K562 (cell line): Measurements from ENCODE around the gene CLGN. TPM values are rescaled to one million over a fixed set of nuclear protein-coding genes. Genes with fewer than 3 reads are reported as not detected.

Source experiments
- CC2D1A ChIP-seq: fragments of 450-650 bp; IDR thresholded peaks from 2 replicates; pipeline ENCODE4 v1.6.1; 2017; ENCODE audit warnings: mild to moderate bottlenecking
- CREM ChIP-seq: IDR thresholded peaks from 2 replicates; pipeline ENCODE4 v1.6.1; 2014; ENCODE audit warnings: antibody characterized with exemption, low read depth
- CTBP1 ChIP-seq: fragments of 450-650 bp; IDR thresholded peaks from 2 replicates; pipeline ENCODE4 v1.6.1; 2016; ENCODE audit warnings: borderline replicate concordance
- FOXJ2 ChIP-seq: fragments of 200-800 bp; sonication (Bioruptor generic); IDR thresholded peaks from 2 replicates; pipeline ENCODE4 v1.6.1; 2016; ENCODE audit warnings: missing genetic modification characterization, missing compliant biosample characterization
- FOXK1 ChIP-seq: sonication (generic); formaldehyde crosslinking; IDR thresholded peaks from 2 replicates; pipeline ENCODE4 v1.8.0; 2022; ENCODE audit warnings: missing genetic modification reagents, mild to moderate bottlenecking, borderline replicate concordance
- GATAD2A ChIP-seq: fragments of 450-650 bp; IDR thresholded peaks from 2 replicates; pipeline ENCODE4 v1.6.1; 2017
- NCOA1 ChIP-seq: fragments of 450-650 bp; IDR thresholded peaks from 2 replicates; pipeline ENCODE4 v1.6.1; 2016; ENCODE audit warnings: low read depth
- NR3C1 ChIP-seq: sonication (generic); formaldehyde crosslinking; IDR thresholded peaks from 2 replicates; pipeline ENCODE4 v1.8.1; 2022; ENCODE audit warnings: missing genetic modification reagents
- NR4A1 ChIP-seq, 2 experiments: fragments of 250-450 bp in 1 of 2; fragments of 450-650 bp in 1 of 2; sonication (Bioruptor Pico) in 1 of 2; IDR thresholded peaks; 2 replicates each; pipeline versions ENCODE4 v1.4.0 to v1.6.1; 2016 to 2020; ENCODE audit warnings: mild to moderate bottlenecking in 2 of 2, missing compliant biosample characterization in 1 of 2, missing genetic modification characterization in 1 of 2, moderate library complexity in 1 of 2
- NRF1 ChIP-seq, 2 experiments: fragments of 450-650 bp; IDR thresholded peaks in 1 of 2; conservative IDR thresholded peaks in 1 of 2; 2 replicates each; pipeline ENCODE4 v1.6.1; 2014; ENCODE audit warnings: mild to moderate bottlenecking in 2 of 2
- POLR2AphosphoS5 ChIP-seq: IDR thresholded peaks from 2 replicates; pipeline ENCODE4 v1.6.1; 2011; ENCODE audit warnings: mild to moderate bottlenecking, low read depth, low read length, moderate library complexity; ENCODE audit not compliant: control insufficient read depth, insufficient read depth
- SP2 ChIP-seq: IDR thresholded peaks from 2 replicates; pipeline ENCODE4 v1.6.1; 2011; ENCODE audit warnings: mild to moderate bottlenecking, low read depth, low read length, moderate library complexity; ENCODE audit not compliant: poor library complexity, severe bottlenecking; ENCODE audit errors: extremely low read depth
- TCF7L2 ChIP-seq: fragments of 150-350 bp; IDR thresholded peaks from 2 replicates; pipeline ENCODE4 v1.6.1; 2016; ENCODE audit warnings: low read depth, mild to moderate bottlenecking, low read length, moderate library complexity
- ZKSCAN3 ChIP-seq: fragments of 250-450 bp; sonication (Bioruptor Pico); IDR thresholded peaks from 2 replicates; pipeline ENCODE4 v1.4.0; 2020
- ZNF253 ChIP-seq: fragments of 250-450 bp; sonication (Bioruptor Pico); conservative IDR thresholded peaks from 2 replicates; pipeline ENCODE4 v1.6.1; 2021; ENCODE audit warnings: mild to moderate bottlenecking
- ZNF311 ChIP-seq: fragments of 250-450 bp; sonication (Bioruptor Pico); IDR thresholded peaks from 2 replicates; pipeline ENCODE4 v1.4.0; 2020; ENCODE audit warnings: mild to moderate bottlenecking, moderate library complexity
- ZNF583 ChIP-seq: fragments of 250-450 bp; sonication (Bioruptor Pico); IDR thresholded peaks from 2 replicates; pipeline ENCODE4 v1.4.0; 2020
- ZNF79 ChIP-seq: fragments of 250-450 bp; sonication (Bioruptor Pico); IDR thresholded peaks from 2 replicates; pipeline ENCODE4 v1.4.0; 2020; ENCODE audit warnings: low read depth, mild to moderate bottlenecking, moderate library complexity
- polyA plus RNA-seq, 8 experiments: library from polyadenylated mRNA; depleted of rRNA in 4 of 8; stranded (reverse) in 5 of 8; unstranded in 3 of 8; fragments of >200 nt; fragmentation: Nextera tagmentation in 2 of 8; fragmentation: Illumina TruSeq in 1 of 8; extraction: Ambion mirVana in 2 of 8; extraction: Trizol in 1 of 8; gene quantifications; 2 replicates each; pipeline versions ENCODE4 v1.2.1 to v1.2.3, GENCODE V29; 2011 to 2014; ENCODE audit warnings: inconsistent platforms in 1 of 8, missing spikeins in 1 of 8
- total RNA-seq, 7 experiments: library from RNA; depleted of rRNA in 6 of 7; stranded (reverse); fragments of >200 nt in 6 of 7; fragmentation: Illumina TruSeq in 2 of 7; extraction: Trizol in 2 of 7; gene quantifications; 2 replicates each; pipeline versions ENCODE4 v1.2.1 to v1.2.3, GENCODE V29; 2011 to 2021; ENCODE audit warnings: low replicate concordance in 1 of 7
- TF ChIP-seq, protein P1 (sequence below): fragments of 450-650 bp; formaldehyde crosslinking; IDR thresholded peaks from 2 replicates; pipeline ENCODE4 v1.4.0; 2020; ENCODE audit warnings: mild to moderate bottlenecking, moderate library complexity
- TF ChIP-seq, protein P2 (sequence below): fragments of 200-800 bp; sonication (Bioruptor generic); IDR thresholded peaks from 2 replicates; pipeline ENCODE4 v1.6.1; 2017; ENCODE audit warnings: missing genetic modification characterization, missing compliant biosample characterization
- TF ChIP-seq, protein P3 (sequence below), 3 experiments: IDR thresholded peaks in 2 of 3; conservative IDR thresholded peaks in 1 of 3; 2 replicates each; pipeline ENCODE4 v1.5.1; 2011 to 2012; ENCODE audit warnings: low read length in 3 of 3, mild to moderate bottlenecking in 3 of 3, control low read depth in 2 of 3, improper control_type of control experiment in 1 of 3, inconsistent platforms in 1 of 3, low read depth in 1 of 3, mixed read lengths in 1 of 3, moderate library complexity in 1 of 3; ENCODE audit not compliant: insufficient read depth in 2 of 3
- TF ChIP-seq, protein P4 (sequence below): fragments of 250-450 bp; sonication (Bioruptor Pico); IDR thresholded peaks from 2 replicates; pipeline ENCODE4 v1.9.0; 2021; ENCODE audit warnings: mild to moderate bottlenecking, inconsistent platforms

The CLGN gene
- total and polyA plus RNA-seq, 9 of the 15 experiments (the other 6 are each of a cell fraction or from before 2014, with no cell fraction given) = 0.22 to 3.6 (median 2.7) TPM

DNA sequence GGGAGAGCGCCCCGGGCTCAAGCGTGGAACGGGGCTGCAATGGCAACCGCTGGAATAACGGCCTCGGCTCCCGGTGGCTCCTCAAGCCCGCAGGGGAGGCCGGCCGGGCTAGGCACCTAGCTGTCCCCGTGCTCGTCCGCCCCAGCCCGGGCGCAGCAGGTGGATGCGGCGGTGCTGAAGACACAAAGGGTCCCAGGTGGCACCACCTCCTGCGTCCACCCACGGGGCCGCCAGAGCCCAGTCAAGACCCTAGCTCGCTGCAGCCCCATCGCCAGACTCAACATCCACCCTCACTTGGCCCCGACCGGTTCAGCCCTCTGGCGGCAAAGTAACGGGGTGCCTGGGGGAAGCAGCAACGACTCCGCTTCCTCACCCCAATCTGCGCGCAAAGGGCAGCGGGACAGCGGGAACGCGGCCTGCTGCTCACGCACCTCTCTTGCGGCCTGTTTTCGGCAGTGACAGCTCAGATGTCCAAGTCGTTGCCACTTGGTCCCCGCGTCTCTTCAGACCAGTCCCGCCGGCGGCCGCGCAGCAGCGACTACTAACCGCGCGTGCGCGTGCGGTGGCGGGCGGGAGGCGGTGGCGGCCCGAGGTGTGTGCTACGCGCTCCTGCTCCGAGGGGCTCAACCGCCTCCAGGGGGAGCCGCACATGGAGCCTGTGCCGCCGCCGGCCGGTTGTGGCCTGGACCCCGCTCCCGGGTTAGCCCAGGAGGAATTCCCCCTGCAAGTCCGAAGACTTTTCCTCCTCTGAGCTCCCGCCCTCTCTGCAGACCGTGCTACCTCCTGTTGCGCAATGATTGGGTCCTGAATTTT is at the start of gene CLGN (continued):
- TF ChIP-seq, protein P1, sequence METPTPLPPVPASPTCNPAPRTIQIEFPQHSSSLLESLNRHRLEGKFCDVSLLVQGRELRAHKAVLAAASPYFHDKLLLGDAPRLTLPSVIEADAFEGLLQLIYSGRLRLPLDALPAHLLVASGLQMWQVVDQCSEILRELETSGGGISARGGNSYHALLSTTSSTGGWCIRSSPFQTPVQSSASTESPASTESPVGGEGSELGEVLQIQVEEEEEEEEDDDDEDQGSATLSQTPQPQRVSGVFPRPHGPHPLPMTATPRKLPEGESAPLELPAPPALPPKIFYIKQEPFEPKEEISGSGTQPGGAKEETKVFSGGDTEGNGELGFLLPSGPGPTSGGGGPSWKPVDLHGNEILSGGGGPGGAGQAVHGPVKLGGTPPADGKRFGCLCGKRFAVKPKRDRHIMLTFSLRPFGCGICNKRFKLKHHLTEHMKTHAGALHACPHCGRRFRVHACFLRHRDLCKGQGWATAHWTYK (CRISPR knock-in tag) = no peak
- TF ChIP-seq ZNF583 (CRISPR knock-in tag) (peak; percentile 24; the same call in 1 of the 2 replicates), ZKSCAN3 (no peak), POLR2AphosphoS5 (no peak), ZNF79 (no peak), FOXJ2 (tag) (no peak), TCF7L2 (no peak), GATAD2A (no peak), FOXK1 (no peak), CTBP1 (peak; percentile 90), CREM (peak; percentile 47), NR4A1 (CRISPR knock-in tag; IDR thresholded peaks at IDR 0.05) (no peak), NR4A1 (tag; IDR thresholded peaks at IDR 0.05) (no peak), ZNF253 (CRISPR knock-in tag) (no peak), NCOA1 (no peak), ZNF311 (CRISPR knock-in tag) (no peak), SP2 (no peak), CC2D1A (no peak), NRF1 (conservative IDR thresholded peaks at IDR 0.05 in 1 of 2, IDR thresholded peaks at IDR 0.05 in 1 of 2) (peak; percentile 92 to 93), NR3C1 (CRISPR knock-in tag) (no peak)
- TF ChIP-seq, protein P2, sequence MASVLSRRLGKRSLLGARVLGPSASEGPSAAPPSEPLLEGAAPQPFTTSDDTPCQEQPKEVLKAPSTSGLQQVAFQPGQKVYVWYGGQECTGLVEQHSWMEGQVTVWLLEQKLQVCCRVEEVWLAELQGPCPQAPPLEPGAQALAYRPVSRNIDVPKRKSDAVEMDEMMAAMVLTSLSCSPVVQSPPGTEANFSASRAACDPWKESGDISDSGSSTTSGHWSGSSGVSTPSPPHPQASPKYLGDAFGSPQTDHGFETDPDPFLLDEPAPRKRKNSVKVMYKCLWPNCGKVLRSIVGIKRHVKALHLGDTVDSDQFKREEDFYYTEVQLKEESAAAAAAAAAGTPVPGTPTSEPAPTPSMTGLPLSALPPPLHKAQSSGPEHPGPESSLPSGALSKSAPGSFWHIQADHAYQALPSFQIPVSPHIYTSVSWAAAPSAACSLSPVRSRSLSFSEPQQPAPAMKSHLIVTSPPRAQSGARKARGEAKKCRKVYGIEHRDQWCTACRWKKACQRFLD = no peak
- TF ChIP-seq, protein P3, sequence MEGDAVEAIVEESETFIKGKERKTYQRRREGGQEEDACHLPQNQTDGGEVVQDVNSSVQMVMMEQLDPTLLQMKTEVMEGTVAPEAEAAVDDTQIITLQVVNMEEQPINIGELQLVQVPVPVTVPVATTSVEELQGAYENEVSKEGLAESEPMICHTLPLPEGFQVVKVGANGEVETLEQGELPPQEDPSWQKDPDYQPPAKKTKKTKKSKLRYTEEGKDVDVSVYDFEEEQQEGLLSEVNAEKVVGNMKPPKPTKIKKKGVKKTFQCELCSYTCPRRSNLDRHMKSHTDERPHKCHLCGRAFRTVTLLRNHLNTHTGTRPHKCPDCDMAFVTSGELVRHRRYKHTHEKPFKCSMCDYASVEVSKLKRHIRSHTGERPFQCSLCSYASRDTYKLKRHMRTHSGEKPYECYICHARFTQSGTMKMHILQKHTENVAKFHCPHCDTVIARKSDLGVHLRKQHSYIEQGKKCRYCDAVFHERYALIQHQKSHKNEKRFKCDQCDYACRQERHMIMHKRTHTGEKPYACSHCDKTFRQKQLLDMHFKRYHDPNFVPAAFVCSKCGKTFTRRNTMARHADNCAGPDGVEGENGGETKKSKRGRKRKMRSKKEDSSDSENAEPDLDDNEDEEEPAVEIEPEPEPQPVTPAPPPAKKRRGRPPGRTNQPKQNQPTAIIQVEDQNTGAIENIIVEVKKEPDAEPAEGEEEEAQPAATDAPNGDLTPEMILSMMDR (IDR thresholded peaks at IDR 0.05 in 2 of 3, conservative IDR thresholded peaks at IDR 0.05 in 1 of 3; ENCODE audit: insufficient read depth in 2 of 3, low read depth in 1 of 3, low read length in 3 of 3) = peak; percentile 51 to 56 (median 54); a peak in 4 of 6 replicates
- TF ChIP-seq, protein P4, sequence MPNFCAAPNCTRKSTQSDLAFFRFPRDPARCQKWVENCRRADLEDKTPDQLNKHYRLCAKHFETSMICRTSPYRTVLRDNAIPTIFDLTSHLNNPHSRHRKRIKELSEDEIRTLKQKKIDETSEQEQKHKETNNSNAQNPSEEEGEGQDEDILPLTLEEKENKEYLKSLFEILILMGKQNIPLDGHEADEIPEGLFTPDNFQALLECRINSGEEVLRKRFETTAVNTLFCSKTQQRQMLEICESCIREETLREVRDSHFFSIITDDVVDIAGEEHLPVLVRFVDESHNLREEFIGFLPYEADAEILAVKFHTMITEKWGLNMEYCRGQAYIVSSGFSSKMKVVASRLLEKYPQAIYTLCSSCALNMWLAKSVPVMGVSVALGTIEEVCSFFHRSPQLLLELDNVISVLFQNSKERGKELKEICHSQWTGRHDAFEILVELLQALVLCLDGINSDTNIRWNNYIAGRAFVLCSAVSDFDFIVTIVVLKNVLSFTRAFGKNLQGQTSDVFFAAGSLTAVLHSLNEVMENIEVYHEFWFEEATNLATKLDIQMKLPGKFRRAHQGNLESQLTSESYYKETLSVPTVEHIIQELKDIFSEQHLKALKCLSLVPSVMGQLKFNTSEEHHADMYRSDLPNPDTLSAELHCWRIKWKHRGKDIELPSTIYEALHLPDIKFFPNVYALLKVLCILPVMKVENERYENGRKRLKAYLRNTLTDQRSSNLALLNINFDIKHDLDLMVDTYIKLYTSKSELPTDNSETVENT (CRISPR knock-in tag) = no peak
